Hindlimb muscle (tissue), 1 donor: ENCODE measurements around the gene SGPL1. TPM values are rescaled to one million over a fixed set of nuclear protein-coding genes. Genes with fewer than 3 reads are reported as not detected.
"Not testable (repeated sequence)": the region's sequence is repeated elsewhere in the genome, so short reads cannot be mapped to it uniquely, and the experiment has no call there.

Source experiments
- DNase-seq: peaks from one replicate; pipeline ENCODE4 v3.0.0-alpha.2; 2013
- polyA plus RNA-seq: library from polyadenylated mRNA; unstranded; fragments of 120-200 nt; gene quantifications from one replicate; pipeline ENCODE4 v1.2.1, GENCODE V29; 2013; ENCODE audit not compliant: insufficient read length

SGPL1 gene
- polyA plus RNA-seq, 1 donor, result 31.7 TPM

DNA sequence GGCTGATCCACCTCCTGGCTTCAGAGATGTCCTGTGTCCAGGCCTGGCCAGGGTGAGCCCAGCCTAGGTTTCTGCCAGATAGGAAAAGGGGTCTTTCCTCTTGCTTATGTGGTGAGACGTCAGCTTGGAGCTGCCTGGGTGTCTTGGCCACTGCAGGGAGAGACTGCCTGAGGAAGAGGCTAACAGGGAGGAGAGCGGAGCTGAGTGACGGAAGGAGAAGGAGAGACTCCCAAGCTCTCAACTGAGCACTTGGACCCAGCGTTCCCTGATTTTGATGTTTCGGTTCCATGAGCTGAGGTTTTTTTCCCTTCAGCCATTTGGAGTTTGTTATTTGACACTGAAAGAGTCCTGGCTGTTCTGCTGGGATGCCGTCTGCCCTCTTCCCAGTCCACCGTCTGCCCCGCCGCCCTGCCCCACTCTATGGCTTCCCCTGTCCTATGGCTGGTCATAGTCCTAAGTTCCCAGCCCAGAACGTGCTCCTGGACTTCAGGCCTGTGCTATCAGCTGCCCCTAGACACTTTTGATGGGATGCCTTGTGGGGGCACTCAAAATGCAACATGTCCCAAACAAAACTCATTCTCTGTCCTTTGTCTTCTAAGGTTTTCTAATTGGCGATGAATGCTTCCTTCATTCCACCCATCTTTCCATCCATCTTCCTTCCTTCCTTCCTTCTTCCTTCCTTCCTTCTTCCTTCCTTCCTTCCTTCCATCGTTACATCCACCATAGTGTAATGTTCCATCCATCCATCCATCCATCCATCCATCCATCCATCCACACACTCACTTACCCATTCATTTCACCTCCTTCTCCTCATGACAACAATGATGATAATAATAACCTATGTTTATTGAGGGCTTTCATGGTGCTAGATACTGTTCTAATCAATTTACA is 92.9 kb downstream of the SGPL1 start:
- no peak for DNase-seq

- no peak for DNase-seq
These were observed 93.7 kb downstream of the SGPL1 start for GRCh38 chr10:70909326-70909935.

DNA sequence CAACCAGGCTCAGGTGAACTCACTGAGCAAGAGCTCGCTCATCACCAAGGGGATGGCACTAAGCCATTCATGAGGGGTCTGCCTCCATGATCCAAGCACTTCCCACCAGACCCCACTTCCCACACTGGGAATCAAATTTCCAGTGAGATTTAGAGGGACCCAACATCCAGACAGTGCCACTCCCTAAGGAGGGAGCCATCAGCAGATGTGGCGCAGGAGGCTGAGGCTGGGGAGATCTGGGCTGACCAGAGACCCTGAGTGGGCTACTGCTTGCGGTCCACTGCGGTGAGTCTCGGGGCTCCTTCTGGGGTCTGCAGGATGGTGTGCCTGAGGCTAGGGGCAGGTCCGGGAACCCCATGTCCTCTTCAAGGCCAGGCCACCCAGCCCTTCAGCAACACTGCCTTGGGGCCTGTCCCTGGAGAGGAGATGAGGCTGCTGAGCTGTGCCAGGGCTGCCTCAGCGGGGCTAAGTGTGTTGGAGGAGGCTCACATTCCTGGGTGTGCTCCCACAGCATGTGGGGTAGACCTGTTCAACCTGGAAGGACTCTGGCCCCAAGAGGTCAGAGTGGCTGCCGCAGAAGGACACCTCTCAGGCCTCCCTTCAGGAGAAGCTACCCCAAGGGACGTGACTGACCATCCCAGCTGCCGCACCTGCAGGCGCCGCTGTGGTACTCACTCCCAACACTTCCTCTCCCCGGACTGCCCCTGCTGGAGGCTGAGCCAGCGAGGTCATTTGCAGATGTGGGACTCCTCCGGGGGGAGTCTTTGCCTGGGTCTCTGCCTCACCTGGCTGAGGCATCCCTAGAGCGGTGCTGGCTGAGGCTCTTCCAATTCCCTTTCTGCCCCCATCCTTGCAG is 95.0 kb downstream of the SGPL1 start:
- DNase-seq, result no peak

DNA sequence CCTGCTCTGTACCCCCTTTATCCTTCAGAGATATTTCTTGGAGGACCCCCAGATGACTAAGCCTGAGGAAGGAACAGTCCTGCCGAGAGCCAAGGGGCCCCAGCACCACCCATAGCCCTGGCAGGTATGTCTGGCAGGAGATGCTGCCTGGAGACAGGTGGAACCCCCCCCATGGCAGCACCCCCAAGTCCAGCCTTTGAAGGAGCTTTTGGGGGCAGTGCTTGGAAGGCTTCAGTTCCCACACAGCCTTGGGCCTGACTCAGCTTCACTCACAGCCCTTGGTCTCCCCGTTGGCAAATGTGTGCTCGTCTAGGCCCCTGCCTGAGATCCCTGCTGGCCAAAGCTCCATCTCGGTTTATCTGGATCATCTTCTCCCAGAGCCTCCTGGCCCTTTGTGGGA is 95.6 kb downstream of the SGPL1 start:
- DNase-seq, result no peak

DNA sequence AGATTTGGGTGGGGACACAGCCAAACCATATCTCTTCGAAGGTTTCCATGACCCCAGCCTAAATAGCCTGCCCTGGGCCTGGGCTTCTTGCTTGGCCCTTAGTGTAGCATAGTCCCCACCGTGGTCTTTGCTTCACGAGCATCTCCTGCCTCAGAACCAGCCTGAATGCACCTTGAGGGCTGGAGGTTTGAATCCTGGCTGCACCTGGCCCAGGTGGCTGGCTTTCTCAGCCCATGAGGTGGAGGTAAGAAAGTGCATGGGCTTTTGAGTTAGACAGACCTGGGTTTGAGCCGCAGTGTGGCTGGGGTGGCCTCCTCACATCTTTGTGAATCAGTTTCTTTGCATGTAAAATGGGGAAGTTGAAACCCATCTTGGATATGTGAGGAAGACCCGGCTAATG is 96.8 kb downstream of the SGPL1 start:
- no peak for DNase-seq

GRCh38 chr10:70913191-70913892 is 97.6 kb downstream of the SGPL1 start:
- peak; percentile 20 for DNase-seq

DNA sequence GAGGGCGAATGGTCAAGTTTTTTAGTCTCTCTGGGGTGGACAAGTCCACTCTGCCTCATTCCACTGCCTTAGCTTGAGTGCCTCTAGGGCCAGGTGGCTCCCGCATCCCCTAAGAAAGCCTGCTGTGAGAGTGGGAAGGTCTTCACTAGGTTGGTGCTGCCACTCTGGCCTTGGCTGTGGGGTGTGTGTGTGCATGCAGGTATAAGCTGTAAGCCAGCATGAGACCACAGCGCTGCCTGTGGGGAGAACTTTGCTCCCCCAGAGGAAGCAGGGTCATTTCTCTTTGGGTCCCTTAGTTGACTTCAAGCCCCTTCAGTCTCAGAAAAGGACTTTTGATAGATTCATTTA is 98.1 kb downstream of the SGPL1 start:
- no peak for DNase-seq

GRCh38 chr10:70914316-70914864 is 98.6 kb downstream of the SGPL1 start:
- no peak for DNase-seq

DNA sequence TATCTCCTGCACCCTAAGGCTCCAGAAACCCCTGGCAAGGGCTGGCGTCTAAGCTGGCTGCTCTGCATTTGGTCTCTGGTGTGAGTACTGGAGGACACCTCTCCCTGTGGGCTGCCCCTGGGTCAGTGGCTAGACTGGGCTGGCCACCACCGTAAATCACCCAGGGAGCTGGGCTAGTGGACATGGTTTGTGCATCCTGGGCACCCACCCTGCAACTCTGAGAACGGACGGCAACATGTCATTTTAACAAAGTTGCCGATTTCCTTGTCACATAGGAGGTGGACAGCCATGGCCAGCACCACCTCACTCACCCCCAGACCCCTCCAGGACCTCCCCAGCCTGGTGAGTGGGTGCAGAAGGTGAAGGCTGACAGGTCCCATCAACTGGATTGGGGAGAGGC is 99.5 kb downstream of the SGPL1 start:
- no peak for DNase-seq

DNA sequence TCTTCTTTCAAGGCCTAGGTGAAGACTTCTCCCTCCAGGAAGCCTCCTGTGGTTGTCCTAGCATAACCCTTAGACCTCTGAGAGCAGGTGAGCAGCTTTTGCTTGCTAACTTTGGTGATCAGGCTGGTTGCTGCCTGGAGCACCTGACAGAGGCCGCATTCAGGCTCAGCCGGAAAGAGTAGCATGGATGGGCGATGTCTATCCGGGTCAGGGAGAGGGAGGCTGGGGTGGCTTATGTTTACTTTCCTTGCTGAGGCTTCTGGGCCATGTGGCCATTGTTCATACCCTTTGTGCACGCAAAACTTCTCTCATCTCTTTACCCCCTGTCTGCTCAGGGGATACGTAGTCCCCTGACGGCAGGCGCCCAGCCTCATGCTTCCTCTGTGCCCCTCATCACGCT is 100.1 kb downstream of the SGPL1 start:
- DNase-seq, result no peak

DNA sequence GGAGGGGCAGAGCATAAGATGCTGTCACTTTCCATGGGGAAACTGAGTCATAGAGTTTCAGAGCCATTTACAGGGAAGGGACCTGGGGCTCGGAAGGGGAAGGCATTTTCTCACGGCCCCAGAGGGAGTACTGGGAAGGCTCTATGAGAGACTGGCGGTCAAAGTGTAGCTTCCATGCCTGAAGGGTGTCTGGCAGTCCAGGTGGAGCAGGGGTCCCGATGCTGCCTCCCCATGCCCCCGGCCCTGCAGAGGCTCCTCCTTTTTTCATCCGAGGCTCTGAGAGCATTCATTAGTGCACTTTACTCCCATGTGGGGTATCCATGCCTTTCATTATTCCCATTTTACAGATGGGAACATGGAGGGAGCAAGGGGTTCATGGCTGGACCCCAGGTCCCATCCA is 100.5 kb downstream of the SGPL1 start:
- no peak for DNase-seq

GRCh38 chr10:70917226-70917625 is 101.5 kb downstream of the SGPL1 start:
- no peak for DNase-seq

GRCh38 chr10:70917635-70918034 is 101.9 kb downstream of the SGPL1 start:
- no peak for DNase-seq

DNA sequence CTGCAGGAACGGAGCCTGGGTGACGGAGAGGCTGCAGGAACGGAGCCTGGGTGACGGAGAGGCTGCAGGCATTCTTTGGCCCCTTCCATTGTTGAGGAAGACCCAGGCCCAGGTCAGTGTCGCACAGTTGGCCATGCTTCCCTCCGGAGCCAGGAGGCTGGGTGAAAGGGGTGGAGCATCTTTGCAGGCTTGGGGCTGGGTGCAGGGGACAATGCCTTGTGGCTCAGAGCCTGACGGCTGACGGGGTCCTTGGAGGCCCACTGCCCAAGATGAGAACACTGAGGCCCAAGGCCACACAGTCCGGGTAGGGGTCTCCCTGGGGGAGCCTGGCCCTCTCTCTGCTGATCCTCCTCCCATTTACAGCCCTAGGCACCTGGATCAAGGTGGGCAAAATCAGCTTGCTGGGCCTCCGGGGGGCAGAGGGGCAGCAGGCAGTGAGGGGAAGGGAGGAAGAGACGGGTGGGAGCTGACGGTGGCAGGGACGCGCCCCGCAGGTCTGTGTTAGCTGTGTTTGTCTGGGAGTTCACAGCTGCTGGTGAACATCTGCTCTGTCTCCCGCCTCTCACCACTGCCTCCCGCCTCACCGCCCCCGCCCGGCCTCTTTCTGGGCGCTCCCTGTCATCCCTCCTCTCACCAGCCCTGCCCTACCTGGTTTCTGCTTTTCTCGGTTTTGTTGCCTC is 103.2 kb downstream of the SGPL1 start:
- DNase-seq, result no peak

- DNase-seq, result not testable (repeated sequence)
These were observed 104.2 kb downstream of the SGPL1 start for GRCh38 chr10:70919906-70920305.

DNA sequence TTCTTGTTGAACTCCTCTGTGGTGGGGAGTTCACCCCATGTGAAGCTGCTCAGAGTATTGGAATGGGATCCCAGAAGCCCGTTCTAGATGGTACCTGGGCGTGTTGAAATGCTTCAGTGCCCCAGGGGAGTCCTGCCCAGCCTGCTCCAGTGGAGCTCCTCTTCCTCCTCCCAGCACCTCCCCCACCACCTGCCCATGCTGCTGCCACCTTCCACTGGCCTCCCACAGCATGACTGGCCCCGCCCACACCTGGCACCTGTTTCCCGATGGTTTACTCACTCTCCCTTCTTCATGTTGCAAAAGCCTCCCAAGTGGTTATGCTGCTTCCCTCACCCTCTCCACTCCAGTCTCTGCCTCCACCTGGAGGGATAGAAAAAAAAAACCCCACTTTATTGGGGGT is 104.8 kb downstream of the SGPL1 start:
- DNase-seq, result no peak

DNA sequence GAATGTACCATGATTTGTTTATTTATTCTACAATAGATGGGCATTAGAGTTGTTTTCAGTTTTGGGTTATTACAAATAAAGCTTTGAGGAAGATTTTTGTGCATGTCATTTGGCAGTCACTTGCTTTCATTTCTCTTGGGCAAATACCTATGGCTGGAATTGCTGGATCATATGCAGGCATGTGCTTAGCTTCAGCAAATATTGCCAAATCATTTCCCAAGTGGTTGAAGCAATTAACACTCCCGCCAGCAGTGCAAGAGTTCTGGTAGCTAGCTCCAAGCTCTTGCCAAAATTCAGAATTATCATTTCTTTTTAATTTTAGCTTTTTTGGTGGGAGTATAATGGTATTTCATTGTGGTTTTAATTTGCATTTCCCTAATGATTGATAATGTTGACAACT is 105.5 kb downstream of the SGPL1 start:
- no peak for DNase-seq

DNA sequence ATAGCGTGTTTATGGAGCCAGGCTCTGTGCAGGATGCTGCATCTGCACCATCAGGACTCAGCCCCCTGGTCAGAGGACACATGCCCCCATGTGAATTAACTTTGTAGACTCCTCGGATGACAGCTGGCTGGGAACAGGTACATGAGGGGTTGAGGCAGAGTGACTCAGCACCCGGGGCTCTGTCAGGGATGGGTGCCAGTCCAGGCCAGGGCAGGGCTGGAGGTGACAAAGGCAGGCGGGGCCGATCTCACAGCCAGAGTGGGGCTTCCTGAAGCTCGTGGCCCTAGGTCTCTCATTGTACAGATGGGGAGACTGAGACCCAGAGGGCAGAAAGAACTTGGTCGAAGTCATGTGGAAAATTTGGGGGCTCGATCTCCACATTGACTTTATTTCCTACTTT is 107.9 kb downstream of the SGPL1 start:
- no peak for DNase-seq

GRCh38 chr10:70925377-70926225 is 109.9 kb downstream of the SGPL1 start:
- DNase-seq, result peak; percentile 34

DNA sequence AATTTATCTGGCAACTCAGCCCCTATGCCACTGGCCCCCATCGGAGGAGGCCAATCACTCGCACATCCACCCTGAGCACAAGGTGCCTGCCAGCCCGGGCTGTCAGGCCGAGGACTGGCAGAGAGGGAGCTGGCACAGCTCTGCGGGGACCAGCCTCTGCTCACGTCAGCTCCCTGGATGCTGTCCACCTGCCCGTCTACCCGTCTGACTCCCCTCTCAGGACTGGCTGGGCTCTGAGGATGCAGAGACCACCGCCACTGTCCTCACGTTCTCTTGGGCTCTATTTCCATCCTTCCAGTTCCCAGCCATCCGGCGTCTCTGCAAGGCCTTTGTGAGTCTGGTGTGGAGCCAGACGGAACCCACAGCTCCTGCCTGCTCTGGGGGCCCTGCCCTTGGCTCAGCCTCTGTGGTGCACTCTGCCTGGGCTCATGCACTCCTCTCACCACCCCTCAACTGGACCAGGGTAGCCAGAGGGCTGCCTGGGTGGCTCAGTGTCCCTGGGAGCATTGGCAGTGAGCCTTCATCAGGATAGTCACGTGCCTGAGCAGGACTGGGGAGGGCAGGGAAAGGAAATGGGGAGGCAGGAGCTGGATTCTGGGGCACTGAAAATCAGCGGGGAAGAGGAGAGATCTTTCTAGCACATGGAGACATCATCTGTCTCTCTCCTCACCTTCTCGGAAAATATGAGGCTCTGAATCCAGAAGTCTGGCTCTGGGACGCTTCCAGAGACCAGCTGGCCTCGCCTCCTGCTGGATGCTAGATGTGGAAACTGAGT is 110.7 kb downstream of the SGPL1 start:
- DNase-seq, result no peak
